Hematopoietic multipotent progenitor cell treated with erythropoietin and hydrocortisone succinate and interleukin-3 and kit ligand, for 8 days (in vitro differentiated cells): ENCODE data around the gene MED29.

Source experiments
- DNase-seq: peaks from one replicate; pipeline ENCODE4 v3.0.0-alpha.2; 2015

MED29 gene

GRCh38 chr19:39433480-39434079 lies 42.4 kb downstream of the MED29 start:
- DNase-seq = no peak

- no peak for DNase-seq
Observed at GRCh38 chr19:39434123-39435076, 43.2 kb downstream of the MED29 start.

GRCh38 chr19:39435499-39436349 lies 44.5 kb downstream of the MED29 start, which contains the start of gene RPS16:
Gene RPS16 (minus strand): TSS chr19:39435949. CDS start chr19:39435895, 54 bp downstream.
- DNase-seq = peak; percentile 98

GRCh38 chr19:39436350-39436716 lies 45.2 kb downstream of the MED29 start:
- DNase-seq = no peak

DNA sequence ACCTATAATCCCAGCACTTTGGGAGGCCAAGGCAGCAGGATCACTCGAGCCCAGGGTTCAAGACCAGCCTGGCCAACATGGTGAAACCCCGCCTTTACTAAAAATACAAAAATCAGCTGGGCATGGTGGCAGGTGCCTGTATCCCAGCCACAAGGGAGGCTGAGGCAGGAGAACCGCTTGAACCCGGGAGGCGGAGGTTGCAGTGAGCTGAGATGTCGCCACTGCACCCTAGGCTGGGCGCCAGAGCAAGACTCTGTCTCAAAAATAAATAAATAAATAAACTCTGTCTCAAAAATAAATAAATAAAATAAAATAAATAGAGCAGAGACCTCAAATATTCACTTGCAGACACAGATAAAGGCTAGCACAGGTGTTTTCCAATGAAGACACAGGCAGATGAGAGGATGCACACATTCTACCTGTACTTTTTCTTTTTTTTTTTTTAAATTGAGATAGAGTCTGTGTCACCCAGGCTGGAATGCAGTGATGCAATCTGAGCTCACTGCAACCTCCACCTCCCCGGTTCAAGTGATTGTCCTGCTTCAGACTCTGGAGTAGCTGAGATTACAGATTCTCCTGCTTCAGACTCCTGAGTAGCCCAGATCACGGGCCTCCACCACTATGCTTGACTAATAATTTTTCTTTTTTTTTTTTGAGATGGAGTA lies 47.2 kb downstream of the MED29 start:
- no peak for DNase-seq

- no peak for DNase-seq
Observed at GRCh38 chr19:39444598-39445195, 53.5 kb downstream of the MED29 start.

GRCh38 chr19:39445196-39446111 lies 54.3 kb downstream of the MED29 start, which contains the start of gene SUPT5H:
Gene SUPT5H (plus strand): TSS chr19:39445582. CDS start chr19:39445891, 309 bp downstream.
- peak; percentile 98 for DNase-seq

DNA sequence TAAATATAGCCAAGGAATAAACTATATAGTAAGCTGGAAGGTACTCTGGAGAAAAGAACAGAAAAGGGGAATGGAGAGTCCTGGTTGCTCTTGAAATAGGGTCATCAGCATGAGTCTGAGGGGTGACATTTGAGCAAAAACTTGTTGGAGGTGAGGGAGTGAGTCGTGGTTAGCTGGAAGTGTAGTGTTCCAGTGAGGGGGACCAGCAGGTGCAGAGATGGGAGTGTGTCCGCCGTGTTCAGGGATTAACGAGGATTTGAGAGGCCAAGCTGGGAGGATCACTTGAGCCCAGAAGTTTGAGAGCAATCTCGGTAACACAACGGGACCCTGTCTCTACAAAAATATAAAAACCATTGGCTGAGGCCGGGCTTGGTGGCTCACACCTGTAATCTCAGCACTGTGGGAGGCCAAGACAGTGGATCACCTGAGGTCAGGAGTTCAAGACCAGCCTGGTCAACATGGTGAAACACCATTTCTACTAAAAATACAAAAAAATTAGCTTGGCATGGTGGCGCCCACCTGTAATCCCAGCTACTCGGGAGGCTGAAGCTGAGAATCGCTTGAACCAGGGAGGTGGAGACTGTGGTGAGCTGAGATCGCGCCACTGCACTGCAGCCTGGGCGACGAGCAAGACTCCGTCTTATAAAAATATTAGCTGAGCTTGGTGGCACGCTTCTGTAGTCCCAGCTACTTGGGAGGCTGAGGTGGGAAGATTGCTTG lies 55.3 kb downstream of the MED29 start:
- DNase-seq = no peak

- DNase-seq = no peak
Observed at GRCh38 chr19:39448271-39448670, 57.1 kb downstream of the MED29 start.

DNA sequence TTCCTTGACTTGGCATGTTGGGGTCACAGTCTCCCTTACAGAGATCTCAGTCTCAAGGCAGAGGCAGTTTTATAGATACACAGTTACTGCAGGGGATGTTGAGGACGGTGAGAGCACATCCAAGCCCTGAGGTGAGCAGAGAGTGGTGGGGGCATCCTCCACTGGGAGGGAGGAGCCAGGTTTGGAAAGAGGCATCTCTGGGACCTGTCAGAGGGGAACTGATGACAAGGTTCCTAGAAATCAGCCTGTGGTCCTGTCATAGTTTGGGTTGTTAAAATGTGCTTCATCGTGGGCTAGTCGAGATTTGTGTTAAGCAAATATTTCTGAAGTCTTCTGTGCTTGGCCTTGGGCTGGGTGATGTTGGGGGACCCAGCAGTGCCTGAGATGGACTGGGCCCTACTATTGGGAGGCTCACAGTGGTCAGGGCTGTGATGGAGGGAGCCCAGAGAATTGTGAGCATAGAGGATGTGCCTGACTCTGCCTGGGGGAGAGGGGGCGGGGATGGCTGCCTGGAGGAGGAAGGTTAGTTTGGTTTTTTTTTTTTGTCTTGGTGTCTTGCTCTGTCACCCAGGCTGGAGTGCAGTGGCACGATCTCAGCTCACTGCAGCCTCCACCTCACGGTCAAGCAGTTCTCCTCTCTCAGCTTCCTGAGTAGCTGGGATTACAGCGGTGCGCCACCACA lies 58.1 kb downstream of the MED29 start:
- no peak for DNase-seq
